ENCODE results near the gene PRKAG2.

The PRKAG2 gene

DNA sequence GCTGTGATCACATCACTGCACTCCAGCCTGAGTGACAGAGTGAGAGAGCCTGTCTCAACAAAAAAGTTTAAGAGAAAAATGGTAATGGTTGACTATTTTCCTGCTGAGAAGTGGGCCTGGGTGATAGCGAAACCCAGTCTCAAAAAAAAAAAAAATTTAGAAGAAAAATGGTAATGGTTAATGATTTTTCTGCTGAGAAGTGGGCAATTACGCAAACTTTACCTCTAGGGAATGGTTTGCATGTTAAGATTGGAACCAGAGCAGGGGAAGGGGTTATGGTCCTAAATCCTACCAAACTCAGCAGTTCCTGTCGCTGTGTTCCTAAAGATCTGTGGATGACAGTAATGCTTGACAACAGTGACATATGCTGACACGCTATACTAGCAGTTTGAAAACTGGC lies 226.8 kb downstream of the PRKAG2 start:
- no peak for TF ChIP-seq CTCF (IDR thresholded peaks at IDR 0.05)
- Histone ChIP-seq H3K27ac (no peak overlapping the region), H3K4me1 (ENCODE audit: control insufficient read depth in 1 of 2, insufficient read depth in 1 of 2, low read depth in 1 of 2, low read length in 1 of 2) (no peaks in the 10 kb centered on the region), H3K36me3 (no peaks in the 10 kb centered on the region), H3K4me3 (ENCODE audit: low read depth in 1 of 2, low read length in 1 of 2) (no peak overlapping the region), H3K27me3 (no peaks in the 10 kb centered on the region), H3K9me3 (no peaks in the 10 kb centered on the region)

- no peaks in the 10 kb centered on the region for H3K9me3 ChIP-seq
- H3K4me3 ChIP-seq (ENCODE audit: low read depth in 1 of 2, low read length in 1 of 2): no peak overlapping the region
- no peaks in the 10 kb centered on the region for H3K36me3 ChIP-seq
- H3K27me3 ChIP-seq: no peaks in the 10 kb centered on the region
- no peaks in the 10 kb centered on the region for H3K4me1 ChIP-seq (ENCODE audit: control insufficient read depth in 1 of 2, insufficient read depth in 1 of 2, low read depth in 1 of 2, low read length in 1 of 2)
- no peak overlapping the region for H3K27ac ChIP-seq
- TF ChIP-seq CTCF (IDR thresholded peaks at IDR 0.05): no peak
Observed at GRCh38 chr7:151648429-151648828, 228.5 kb downstream of the PRKAG2 start.

- Histone ChIP-seq H3K9me3 (no peaks in the 10 kb centered on the region), H3K27me3 (no peaks in the 10 kb centered on the region), H3K27ac (no peak overlapping the region), H3K4me3 (ENCODE audit: low read depth in 1 of 2, low read length in 1 of 2) (no peak overlapping the region), H3K36me3 (no peaks in the 10 kb centered on the region), H3K4me1 (ENCODE audit: control insufficient read depth in 1 of 2, insufficient read depth in 1 of 2, low read depth in 1 of 2, low read length in 1 of 2) (no peaks in the 10 kb centered on the region)
- no peak for TF ChIP-seq CTCF (IDR thresholded peaks at IDR 0.05)
Observed at GRCh38 chr7:151647874-151648273, 229.0 kb downstream of the PRKAG2 start.

GRCh38 chr7:151647006-151647405 lies 229.9 kb downstream of the PRKAG2 start:
- Histone ChIP-seq H3K27me3 (no peaks in the 10 kb centered on the region), H3K36me3 (no peaks in the 10 kb centered on the region), H3K4me3 (ENCODE audit: low read depth in 1 of 2, low read length in 1 of 2) (no peak overlapping the region), H3K4me1 (ENCODE audit: control insufficient read depth in 1 of 2, insufficient read depth in 1 of 2, low read depth in 1 of 2, low read length in 1 of 2) (no peaks in the 10 kb centered on the region), H3K9me3 (no peaks in the 10 kb centered on the region), H3K27ac (no peak overlapping the region)
- no peak for TF ChIP-seq CTCF (IDR thresholded peaks at IDR 0.05)

DNA sequence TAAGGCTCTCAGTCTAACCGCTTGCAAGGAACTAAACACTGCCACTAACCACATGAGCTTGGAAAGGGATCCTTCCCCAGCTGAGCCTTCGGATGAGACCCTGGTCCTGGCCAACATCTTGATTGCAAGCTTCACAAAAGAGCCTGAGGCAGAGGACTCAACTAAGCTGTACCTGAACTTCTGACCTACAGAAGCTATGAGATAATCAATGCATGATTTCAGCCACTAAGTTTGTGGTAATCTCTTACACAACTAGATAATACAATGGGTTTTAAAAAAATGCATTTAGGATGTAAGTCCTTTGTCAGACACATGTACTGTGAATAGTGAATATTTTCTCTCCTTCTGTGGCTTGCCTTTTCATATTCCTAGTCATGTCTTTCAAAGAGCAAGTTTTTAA lies 231.6 kb downstream of the PRKAG2 start:
- Histone ChIP-seq H3K27me3 (no peaks in the 10 kb centered on the region), H3K4me3 (ENCODE audit: low read depth in 1 of 2, low read length in 1 of 2) (no peak overlapping the region), H3K27ac (no peak overlapping the region), H3K36me3 (no peaks in the 10 kb centered on the region), H3K4me1 (ENCODE audit: control insufficient read depth in 1 of 2, insufficient read depth in 1 of 2, low read depth in 1 of 2, low read length in 1 of 2) (no peaks in the 10 kb centered on the region), H3K9me3 (no peaks in the 10 kb centered on the region)
- no peak for TF ChIP-seq CTCF (IDR thresholded peaks at IDR 0.05)

DNA sequence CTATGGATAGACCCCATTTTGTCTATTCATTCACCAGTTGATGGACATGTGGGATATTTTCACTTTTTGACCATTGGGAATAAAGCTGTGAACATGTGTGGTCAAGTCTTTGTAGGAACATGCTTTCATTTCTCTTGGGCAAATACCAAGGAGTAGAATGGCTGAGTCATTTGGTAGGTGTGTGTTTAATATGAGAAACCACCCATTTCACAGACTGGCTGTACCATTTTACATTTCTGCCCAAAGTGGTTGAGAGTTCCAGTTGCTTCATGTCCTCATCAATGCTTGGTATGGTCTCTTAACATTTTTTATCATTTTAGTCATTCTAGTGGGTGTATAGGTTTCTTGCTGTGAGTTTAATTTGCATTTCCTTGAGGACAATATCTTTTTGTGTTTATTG lies 232.4 kb downstream of the PRKAG2 start:
- TF ChIP-seq CTCF (IDR thresholded peaks at IDR 0.05): no peak
- Histone ChIP-seq H3K4me1 (ENCODE audit: control insufficient read depth in 1 of 2, insufficient read depth in 1 of 2, low read depth in 1 of 2, low read length in 1 of 2) (no peaks in the 10 kb centered on the region), H3K9me3 (no peaks in the 10 kb centered on the region), H3K36me3 (no peaks in the 10 kb centered on the region), H3K4me3 (ENCODE audit: low read depth in 1 of 2, low read length in 1 of 2) (no peak overlapping the region), H3K27ac (no peak overlapping the region), H3K27me3 (no peaks in the 10 kb centered on the region)

Data from neutrophil (primary cell).